Left ventricle myocardium superior (tissue), 1 donor: ENCODE results near the gene PATJ. TPM values are rescaled to one million over a fixed set of nuclear protein-coding genes. Genes with fewer than 3 reads are reported as not detected.
A peak's percentile ranks its signal among the peaks of the same experiment; 100 is the strongest.
"Not testable (repeated sequence)": the region's sequence is repeated elsewhere in the genome, so short reads cannot be mapped to it uniquely, and the experiment has no call there.

Experiments used
- ATAC-seq: fragments of 200-7000 bp; cut with Tn5 transposase; one replicate; pipeline ENCODE4 v1.9.1; 2020; ENCODE audit warnings: mild to moderate bottlenecking, moderate library complexity
- DNase-seq: peaks from one replicate; pipeline ENCODE4 v3.0.0-alpha.2; 2020
- intact Hi-C: fragments of 100-400 bp; cut with micrococcal nuclease; formaldehyde crosslinking; loops from one replicate; pipeline ENCODE4 v1.11.0; 2022
- total RNA-seq: library from RNA; stranded (reverse); fragmentation: NEBNext Ultra II Directional; extraction: Animal tissue kit (Norgen Biotek cat#: 25700); gene quantifications from one replicate; pipeline ENCODE4 v1.2.1, GENCODE V29; 2021
- donor health status: DM: no; HTN: yes; CAD: no; lungs with severe emphysema.

Gene PATJ
- total RNA-seq, 1 donor from 2014 or later, result 125 TPM

DNA sequence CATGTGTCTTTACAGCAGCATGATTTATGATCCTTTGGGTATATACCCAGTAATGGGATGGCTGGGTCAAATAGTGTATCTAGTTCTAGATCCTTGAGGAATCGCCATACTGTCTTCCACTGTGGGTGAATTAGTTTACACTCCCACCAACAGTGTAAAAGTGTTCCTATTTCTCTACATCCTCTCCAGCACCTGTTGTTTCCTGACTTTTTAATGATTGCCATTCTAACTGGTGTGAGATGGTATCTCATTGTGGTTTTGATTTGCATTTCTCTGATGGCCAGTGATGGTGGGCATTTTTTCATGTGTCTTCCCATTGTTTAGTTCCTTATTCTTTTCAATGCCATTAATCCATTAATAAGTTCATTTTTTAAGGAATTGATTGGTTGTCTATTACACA is 58.8 kb downstream of the PATJ start:
- ATAC-seq, intact Hi-C loops, DNase-seq: not testable (repeated sequence)

GRCh38 chr1:61807606-61808140 is 65.4 kb downstream of the PATJ start:
- intact Hi-C loops, result no loop called here
- no peak for ATAC-seq
- no peak for DNase-seq

- ATAC-seq, result no peak
- DNase-seq, result no peak
- intact Hi-C loops, result no loop called here
Observed at GRCh38 chr1:61808321-61808720, 66.0 kb downstream of the PATJ start.

DNA sequence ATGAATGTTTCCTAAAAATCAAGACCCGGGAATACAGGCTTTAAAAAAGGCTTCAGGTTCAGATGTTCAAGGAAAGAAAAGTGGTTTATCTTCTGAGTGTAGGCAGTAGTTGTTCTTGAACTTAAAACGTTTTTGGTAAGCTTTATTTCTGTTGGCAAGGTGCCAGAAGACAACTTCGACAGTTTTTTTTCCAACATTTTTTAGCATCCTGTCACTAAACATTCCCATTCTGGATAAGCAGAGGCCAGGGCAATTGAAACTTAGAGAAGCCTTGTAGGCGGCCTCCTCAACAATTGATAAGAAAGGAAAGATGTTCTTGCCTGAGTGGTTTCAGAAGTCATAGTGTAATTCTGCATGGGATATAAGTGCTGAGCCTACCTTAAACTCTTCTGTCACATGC is 66.7 kb downstream of the PATJ start:
- no peak for DNase-seq
- no peak for ATAC-seq
- intact Hi-C loops, result no loop called here

GRCh38 chr1:61812916-61813315 is 70.6 kb downstream of the PATJ start:
- DNase-seq (no peak), ATAC-seq (no peak)
- intact Hi-C loops, result no loop called here

- no peak for ATAC-seq
- intact Hi-C loops, result no loop called here
Observed at GRCh38 chr1:61816191-61816590, 73.9 kb downstream of the PATJ start.

GRCh38 chr1:61818992-61819391 is 76.7 kb downstream of the PATJ start:
- ATAC-seq, result peak; percentile 56

More at GRCh38 chr1:61816191-61816590, 73.9 kb downstream of the PATJ start:
- DNase-seq, result no peak

GRCh38 chr1:61819421-61819820 is 77.1 kb downstream of the PATJ start:
- no peak for ATAC-seq
- intact Hi-C loops, result no loop called here
- no peak for DNase-seq

More at GRCh38 chr1:61818992-61819391, 76.7 kb downstream of the PATJ start:
- no peak for DNase-seq
- intact Hi-C loops, result no loop called here

GRCh38 chr1:61825393-61825792 is 83.1 kb downstream of the PATJ start:
- intact Hi-C loops, result no loop called here
- no peak for ATAC-seq

DNA sequence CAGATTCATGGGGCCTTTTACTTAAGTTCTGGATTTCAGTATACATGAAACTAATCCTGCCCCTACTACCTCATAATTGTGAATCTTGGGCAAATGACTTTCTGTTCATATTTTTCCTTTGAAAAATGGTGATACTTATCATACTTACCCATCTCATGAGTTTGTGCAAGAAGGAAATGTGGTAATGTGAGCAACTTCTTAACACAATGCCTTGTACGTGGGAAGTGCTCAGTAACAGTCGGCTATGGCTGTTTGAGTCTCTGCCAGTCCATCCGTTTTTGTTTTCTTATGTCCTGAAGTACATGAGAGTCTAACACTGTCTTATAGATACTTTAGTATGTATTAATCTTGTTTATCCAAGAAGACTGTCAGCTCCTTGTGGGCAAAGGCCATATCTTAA is 86.5 kb downstream of the PATJ start:
- no peak for DNase-seq
- ATAC-seq, result no peak
- intact Hi-C loops, result no loop called here

More at GRCh38 chr1:61825393-61825792, 83.1 kb downstream of the PATJ start:
- no peak for DNase-seq

GRCh38 chr1:61836649-61837048 is 94.4 kb downstream of the PATJ start:
- DNase-seq (no peak), ATAC-seq (peak; percentile 77)
- intact Hi-C loops, result loop anchor here (10.0 kb wide), 1 partner anchor 92 kb away; the partner anchor contains the start of gene PATJ

DNA sequence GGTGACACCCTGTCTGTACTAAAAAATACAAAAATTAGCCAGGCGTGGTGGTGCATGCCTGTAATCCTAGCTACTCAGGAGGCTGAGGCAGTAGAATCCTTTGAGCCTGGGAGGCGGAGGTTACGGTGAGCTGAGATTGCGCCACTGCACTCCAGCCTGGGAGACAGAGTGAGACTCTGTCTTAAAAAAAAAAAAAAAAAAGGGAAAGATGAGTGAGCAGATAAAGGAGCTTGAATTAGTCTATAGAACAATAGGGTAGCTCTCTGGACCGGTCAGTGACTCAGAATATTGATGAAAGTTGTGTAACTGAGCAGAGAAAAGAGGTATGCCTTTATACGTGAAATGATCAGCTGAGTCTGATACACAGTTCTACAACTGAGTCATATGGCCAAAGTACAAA is 95.3 kb downstream of the PATJ start:
- intact Hi-C loops, result loop anchor here (10.0 kb wide), 1 partner anchor 93 kb away; the partner anchor contains the start of gene PATJ
- not testable (repeated sequence) for ATAC-seq

DNA sequence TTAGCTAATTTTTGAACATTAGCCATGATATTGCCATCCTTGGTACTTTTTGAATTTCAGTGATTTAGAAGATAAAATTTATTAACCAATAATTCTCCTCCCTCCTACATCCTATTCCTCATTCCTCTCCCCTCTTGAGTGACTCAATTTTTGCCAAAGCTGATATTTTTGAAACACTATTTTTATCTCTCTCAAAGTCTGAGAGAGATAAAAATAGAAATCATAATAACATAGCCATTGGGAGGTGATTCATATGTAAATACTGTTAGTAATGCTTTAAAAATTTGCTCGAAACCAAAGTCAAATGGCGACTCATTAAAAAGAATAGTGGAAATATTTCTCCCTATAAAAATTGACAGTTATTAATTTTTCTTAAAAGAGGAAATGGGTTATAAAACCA is 97.4 kb downstream of the PATJ start:
- intact Hi-C loops, result loop anchor here (10.0 kb wide), 1 partner anchor 95 kb away; the partner anchor contains the start of gene PATJ
- ATAC-seq, result no peak
- DNase-seq, result no peak

More for the DNA sequence above, 95.3 kb downstream of the PATJ start:
- not testable (repeated sequence) for DNase-seq

DNA sequence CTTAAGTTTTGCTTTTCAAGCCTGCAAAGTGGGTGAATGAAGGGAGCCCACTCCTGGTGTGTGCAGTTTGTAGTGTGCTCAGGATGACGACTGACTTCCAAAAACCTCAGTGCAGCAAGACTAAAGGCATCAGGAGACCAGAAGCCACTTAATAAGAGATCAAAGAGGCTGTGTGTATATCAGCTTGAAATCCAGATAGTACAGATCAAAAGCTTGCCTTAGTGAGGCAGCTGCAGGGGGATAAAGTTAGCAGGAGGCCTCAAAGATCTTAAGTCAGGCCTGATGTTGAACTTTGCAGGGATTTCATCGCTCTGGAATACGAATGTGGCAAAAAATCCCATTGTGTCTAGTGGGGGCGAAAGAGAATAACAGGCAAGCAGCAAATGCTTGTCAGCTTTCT is 99.8 kb downstream of the PATJ start:
- no peak for ATAC-seq

DNA sequence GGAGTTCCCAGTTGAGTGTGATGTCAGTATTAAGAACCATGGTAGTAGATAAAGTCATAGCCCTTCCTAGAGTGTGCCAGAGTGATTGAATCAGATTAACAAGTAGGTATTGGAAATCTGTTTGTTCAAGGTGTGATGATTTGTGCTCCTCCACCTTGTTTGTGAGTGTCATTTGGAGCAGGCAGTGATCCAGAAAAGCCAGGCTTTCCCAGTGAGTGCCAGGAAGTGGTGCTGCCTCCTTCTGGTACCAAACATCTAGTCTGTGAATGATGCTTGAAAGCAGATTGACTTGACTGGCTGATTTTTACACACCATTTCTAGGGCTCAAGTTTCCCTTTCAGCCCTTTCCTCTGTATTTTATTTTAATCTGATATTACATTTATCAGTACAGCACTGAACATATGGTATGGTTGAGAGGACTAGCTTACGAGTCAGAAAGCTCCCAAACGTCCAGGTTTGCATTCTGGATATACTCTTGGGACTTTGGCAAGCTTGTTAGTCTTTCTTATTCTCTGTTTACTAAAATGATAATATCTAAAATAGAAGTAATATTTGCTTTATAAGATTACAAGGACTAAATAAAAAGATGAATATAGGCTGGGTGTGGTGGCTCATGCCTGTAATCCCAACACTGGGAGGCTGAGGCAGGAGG is 100.7 kb downstream of the PATJ start:
- intact Hi-C loops, result no loop called here
- no peak for DNase-seq

More for the DNA sequence above, 99.8 kb downstream of the PATJ start:
- intact Hi-C loops, result no loop called here
- DNase-seq, result no peak

DNA sequence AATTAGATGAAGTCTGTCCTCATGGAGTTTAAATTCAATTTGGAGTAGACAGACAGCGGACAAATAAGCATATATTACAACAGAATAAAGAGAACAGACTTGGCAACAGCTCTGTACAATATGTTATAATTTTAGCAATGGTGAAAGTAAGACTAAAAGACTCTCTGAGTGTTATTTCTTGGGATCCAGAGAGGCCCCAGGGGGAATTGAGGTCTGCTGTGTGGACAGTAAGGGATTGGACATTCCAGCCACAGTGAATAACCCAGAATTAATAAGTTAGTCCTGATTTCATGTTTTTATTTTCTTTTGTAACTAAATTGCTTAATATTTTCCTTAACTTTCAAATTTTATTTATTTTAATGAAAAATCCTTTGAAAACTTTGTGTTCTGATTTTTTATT is 101.7 kb downstream of the PATJ start:
- DNase-seq (no peak), ATAC-seq (no peak)
- intact Hi-C loops, result no loop called here

More for the DNA sequence above, 100.7 kb downstream of the PATJ start:
- ATAC-seq, result no peak

DNA sequence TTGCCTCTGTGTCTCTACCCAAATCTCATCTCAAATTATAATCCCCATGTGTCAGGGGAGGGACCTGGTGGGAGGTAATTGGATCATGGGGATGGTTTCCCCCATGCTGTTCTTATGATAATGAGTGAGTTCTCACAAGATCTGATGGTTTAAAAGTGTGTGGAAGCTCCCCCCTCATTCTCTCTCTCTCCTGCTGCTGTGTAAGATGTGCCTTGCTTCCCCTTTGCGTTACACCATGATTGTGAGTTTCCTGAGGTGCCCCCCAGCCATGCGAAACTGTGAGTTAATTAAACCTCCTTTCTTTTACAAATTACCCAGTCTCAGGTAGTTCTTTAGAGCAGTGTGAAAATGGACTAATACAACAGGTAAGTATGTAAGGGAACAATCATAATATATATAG is 102.4 kb downstream of the PATJ start:
- intact Hi-C loops, ATAC-seq, DNase-seq: not testable (repeated sequence)

DNA sequence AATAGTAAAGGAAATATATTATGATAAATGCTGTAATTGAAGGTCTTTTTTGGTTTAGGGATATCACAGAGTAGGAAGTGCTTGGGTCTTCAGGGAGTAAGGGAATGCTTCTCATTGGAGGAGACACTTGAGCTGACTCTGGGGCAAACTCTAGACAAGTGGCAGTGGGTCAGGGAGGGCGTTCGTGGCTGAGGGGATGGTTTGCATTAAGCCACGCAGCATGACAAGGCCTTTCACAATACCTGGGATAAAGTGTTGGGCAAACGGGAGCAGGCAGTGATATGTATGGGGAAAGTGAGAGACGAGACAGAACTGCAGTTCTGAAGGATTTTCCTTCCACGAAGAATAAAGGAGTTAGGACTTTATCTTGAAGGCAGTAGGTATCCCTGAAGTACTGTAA is 109.0 kb downstream of the PATJ start:
- intact Hi-C loops, result loop anchor here (10.0 kb wide), 1 partner anchor 1876 kb away; no protein-coding TSS in a partner anchor
- DNase-seq (no peak), ATAC-seq (no peak)

- ATAC-seq (peak; percentile 74), DNase-seq (no peak)
- intact Hi-C loops, result loop anchor here (10.0 kb wide), 1 partner anchor 1877 kb away; no protein-coding TSS in a partner anchor
Observed at GRCh38 chr1:61851849-61852669, 109.8 kb downstream of the PATJ start.

GRCh38 chr1:61852670-61853015 is 110.4 kb downstream of the PATJ start:
- DNase-seq, result no peak
- no peak for ATAC-seq
- intact Hi-C loops, result loop anchor here (10.0 kb wide), 1 partner anchor 1878 kb away; no protein-coding TSS in a partner anchor
